ENCODE data around the gene GNAZ.
"Not testable (repeated sequence)": the region's sequence is repeated elsewhere in the genome, so short reads cannot be mapped to it uniquely, and the experiment has no call there.

GNAZ gene

GRCh38 chr22:23070418-23071229 is at the start of gene GNAZ:
Gene GNAZ (plus strand): TSS chr22:23070519. CDS start chr22:23095696, 25,177 bp downstream.
- no peak for DNase-seq (ENCODE audit: low spot score)

GRCh38 chr22:23020659-23021293 is 49.5 kb upstream of the GNAZ start:
- no peak for DNase-seq (ENCODE audit: low spot score)

GRCh38 chr22:23021660-23022353 is 48.5 kb upstream of the GNAZ start:
- not testable (repeated sequence) for DNase-seq (ENCODE audit: low spot score)

- DNase-seq (ENCODE audit: low spot score): no peak
Measured at GRCh38 chr22:23023294-23023693, 47.0 kb upstream of the GNAZ start.

DNA sequence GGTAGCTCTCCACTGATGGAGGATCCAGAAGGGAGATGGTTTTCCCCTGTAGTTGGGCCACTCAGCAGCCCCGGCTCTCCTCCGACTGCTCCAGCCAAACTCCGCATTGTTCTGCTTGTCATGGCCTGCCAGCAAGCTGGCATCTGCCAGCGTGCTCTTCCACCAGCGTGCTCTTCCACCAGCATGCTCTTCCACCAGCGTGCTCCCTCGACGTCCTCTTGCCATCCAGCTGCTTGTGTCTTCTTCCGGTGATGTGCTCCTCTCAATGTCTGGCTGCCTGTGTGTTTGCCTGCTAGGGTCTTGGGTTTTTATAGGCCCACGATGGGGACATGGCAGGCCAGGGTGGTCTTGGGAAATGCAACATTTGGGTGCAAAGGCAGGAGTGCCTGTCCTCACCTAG is 43.5 kb upstream of the GNAZ start:
- DNase-seq (ENCODE audit: low spot score): no peak

DNA sequence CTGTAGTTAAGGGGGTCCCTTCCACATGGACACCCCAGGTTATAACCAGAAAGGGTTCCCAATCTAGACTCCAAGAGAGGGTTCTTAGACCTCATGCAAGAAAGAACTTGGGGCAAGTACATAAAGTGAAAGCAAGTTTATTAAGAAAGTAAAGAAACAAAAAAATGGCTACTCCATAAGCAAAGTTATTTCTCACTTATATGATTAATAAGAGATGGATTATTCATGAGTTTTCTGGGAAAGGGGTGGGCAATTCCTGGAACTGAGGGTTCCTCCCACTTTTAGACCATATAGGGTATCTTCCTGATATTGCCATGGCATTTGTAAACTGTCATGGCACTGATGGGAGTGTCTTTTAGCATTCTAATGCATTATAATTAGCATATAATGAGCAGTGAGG is 42.5 kb upstream of the GNAZ start:
- not testable (repeated sequence) for DNase-seq (ENCODE audit: low spot score)

DNA sequence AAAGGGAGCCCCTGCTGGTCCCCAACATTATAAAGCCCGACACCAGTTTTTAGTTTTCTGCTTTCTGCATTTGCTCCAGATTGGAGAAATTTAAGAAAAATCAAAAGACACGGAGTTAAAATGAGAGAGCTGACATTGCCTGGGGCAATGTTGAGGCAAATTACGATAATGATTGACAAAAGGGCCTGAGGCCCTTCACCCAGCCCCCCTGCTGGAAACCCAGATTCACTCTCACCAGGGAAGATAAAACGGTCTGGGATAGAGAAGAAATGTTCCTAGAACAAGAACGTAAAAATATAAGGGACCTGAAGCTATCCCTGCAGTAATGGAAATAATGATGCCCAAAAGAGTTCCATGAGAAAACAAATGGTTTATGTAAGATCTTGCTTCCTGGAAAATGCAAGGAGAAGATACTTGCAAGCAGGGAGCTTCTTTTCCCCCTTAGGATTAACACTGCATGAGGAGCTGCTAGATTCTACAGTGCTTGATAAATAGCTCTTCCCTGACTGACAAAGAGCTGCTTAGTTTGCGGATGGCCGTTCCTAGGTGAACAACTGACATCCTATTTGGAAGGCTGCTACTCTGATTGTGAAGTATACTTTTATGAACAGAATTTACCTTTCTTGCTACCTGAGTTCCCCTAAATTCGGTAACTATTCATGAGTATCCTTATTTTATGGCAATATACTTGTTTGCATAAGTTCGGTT is 40.6 kb upstream of the GNAZ start:
- DNase-seq (ENCODE audit: low spot score): no peak

DNA sequence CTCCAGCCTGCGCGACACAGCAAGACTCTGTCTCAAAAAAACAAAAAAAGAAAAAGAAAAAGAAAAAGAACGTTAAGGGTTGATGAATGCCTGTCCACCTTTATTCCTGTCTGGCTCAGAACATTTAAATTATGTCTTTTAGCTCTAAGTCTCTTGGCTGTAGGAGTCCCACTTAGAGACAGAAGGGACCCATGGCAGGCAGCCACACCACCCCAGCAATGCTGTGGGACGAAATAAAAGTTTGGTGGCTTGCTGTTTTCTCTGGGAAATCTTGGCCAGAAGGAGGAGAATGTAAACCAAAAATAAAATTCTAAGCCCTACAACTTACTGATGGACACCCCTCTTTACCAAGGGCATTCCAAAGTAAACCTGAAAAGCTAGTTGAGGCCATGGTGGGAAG is 38.9 kb upstream of the GNAZ start:
- DNase-seq (ENCODE audit: low spot score): no peak

- no peak for DNase-seq (ENCODE audit: low spot score)
Measured at GRCh38 chr22:23031786-23032185, 38.5 kb upstream of the GNAZ start.

DNA sequence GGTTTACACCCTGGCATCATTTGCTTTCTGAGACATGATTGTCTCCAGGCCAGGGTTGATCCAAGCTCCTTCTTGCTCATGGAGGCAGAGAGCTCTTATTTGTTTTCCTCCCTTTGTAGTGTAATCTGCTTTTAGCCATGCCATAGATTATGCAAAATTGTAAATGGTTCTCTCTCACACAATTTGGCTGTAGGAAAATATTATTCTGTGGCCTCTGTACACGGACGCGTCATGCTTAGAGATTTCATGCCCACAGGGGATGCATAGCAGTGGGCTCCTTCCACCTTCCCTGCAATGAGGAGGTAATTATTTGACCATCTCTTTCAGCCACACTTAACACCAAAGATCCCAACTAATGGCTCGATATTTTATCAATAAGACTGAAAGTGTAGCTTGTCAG is 37.7 kb upstream of the GNAZ start:
- DNase-seq (ENCODE audit: low spot score): no peak

GRCh38 chr22:23033116-23033905 is 37.0 kb upstream of the GNAZ start:
- no peak for DNase-seq (ENCODE audit: low spot score)

- no peak for DNase-seq (ENCODE audit: low spot score)
Measured at GRCh38 chr22:23034621-23035556, 35.4 kb upstream of the GNAZ start.

DNA sequence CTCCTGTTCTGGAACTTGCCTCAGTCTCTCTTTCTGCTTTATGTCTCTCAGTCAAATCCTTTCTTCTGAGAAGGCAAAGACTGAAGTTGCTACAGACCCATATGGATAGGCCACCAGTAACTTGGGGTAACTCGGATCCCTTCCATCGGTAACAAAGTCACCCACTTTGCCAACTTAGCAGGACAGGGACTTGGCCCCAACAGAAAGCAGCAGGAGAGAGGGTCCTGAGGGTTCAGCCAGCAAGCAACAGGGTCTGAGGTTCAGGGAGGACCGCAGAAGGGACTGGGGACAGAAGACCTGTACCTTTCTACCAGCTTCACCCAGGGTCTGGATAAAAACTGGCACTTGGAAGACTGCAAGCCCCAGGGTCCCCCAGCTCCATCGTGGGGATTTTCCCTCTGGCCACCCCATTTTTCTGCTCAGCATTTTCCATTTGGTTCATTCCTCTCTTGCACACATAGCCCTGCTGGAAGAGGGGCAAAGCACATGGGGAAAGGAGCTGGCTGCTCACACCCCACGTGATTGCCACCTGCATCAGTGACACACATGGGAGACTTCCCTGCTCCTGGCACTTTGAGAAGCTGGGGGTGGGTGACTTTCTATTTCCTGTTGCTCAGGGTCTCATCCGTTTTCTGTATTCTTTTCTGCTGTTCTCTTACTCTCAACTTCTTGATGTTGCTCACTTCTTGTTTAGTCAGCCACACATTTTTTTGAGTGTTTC is 34.6 kb upstream of the GNAZ start:
- DNase-seq (ENCODE audit: low spot score): no peak

DNA sequence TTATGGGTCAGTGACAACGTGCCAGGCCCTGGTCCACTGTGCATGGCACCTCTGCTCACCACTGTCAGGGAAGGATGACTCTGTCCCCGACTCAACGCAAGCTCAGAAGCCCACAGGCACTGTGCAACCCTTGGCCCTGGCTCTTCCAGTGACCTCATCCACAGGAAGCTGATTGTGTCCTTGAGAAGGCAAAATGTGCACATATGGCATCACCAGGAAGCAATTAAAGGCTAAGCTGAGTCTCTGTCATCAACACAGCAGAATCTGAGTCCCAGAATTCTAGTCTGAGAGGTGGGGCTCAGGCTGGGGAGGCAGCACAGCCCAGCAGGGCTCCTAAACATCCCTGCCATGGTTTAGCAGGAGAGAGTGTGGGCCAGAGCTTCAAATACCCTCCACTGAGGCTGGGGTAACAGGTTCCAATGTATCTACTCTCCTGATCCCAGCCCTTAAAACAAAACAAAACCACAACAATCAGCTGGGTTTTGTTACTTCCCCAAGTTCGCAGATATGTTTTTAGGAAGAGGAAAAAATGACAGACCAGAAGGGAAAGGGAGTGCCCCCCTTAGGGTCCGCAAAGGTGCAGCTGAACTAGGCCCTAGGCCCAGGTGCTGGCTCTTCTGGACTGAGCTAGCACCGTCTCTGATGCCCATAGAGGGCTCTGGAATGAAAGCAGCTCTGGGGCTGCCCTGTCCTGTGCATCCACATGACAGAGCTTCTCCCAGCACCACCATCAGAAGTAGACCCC is 33.5 kb upstream of the GNAZ start:
- no peak for DNase-seq (ENCODE audit: low spot score)

- DNase-seq (ENCODE audit: low spot score): no peak
Measured at GRCh38 chr22:23037429-23038333, 32.6 kb upstream of the GNAZ start.

DNA sequence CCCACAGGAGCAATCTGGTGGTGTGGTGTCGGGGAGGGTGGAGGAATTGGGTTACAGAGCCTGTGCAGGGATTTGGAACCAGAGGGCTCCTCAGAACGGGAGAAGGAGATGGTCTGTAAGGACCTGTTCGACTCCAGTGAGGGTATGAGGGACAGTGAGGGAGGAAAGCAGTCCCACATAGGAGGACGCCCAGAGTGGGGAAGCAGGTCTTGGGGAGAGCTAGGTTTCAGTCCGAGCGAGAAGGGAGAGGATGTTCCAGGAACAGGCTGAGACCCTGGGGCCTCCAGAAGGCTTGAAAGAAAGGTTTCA is 32.0 kb upstream of the GNAZ start:
- no peak for DNase-seq (ENCODE audit: low spot score)

- DNase-seq (ENCODE audit: low spot score): no peak
Measured at GRCh38 chr22:23038902-23039301, 31.4 kb upstream of the GNAZ start.

DNA sequence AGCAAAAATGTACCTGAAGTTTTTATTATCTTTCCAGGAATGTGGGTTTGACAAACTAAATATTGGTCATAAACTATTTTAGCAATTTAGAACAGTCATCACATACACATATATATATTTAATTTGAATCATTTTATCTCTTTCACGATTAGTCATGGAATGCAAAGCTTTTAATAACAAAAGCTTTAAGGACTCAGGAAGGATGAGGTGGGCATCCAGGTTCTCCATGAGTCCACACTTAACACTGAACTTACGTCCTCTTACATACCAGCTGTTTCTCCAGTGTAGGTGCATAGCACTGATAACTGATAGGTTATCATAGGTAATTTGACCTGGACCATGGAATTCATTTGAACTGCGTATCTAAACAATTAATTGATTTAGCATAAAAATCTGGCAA is 28.1 kb upstream of the GNAZ start:
- no peak for DNase-seq (ENCODE audit: low spot score)
